Thoracic aorta (tissue), 2 donors: ENCODE results near the gene TBC1D1. TPM values are rescaled to one million over a fixed set of nuclear protein-coding genes. Genes with fewer than 3 reads are reported as not detected.

ENCODE experiments used
- ATAC-seq: fragments of 150-250 bp; one replicate; pipeline ENCODE4 v1.8.0; 2017; ENCODE audit warnings: low read depth; ENCODE audit not compliant: insufficient number of reproducible peaks, low FRiP score
- DNase-seq: peaks from one replicate; pipeline ENCODE4 v3.0.0-alpha.2; 2020; ENCODE audit warnings: low spot score
- H3K27ac ChIP-seq, 2 donors: fragments of 200-600 bp; sonication (generic); 1 replicate in 1 of 2; 2 replicates in 1 of 2; pipeline ENCODE4 v1.5.1; 2016; ENCODE audit warnings: mild to moderate bottlenecking in 2 of 2, moderate library complexity in 2 of 2
- H3K27me3 ChIP-seq: fragments of 200-600 bp; sonication (generic); replicated peaks from 2 replicates; pipeline ENCODE4 v1.6.0; 2016; ENCODE audit warnings: mild to moderate bottlenecking; ENCODE audit not compliant: insufficient read depth
- H3K36me3 ChIP-seq: fragments of 200-600 bp; sonication (generic); one replicate; pipeline ENCODE4 v1.5.1; 2016
- H3K4me1 ChIP-seq, 2 donors: fragments of 200-600 bp; sonication (generic); 1 replicate in 1 of 2; 2 replicates in 1 of 2; pipeline versions ENCODE4 v1.5.1 to v1.6.0; 2016; ENCODE audit warnings: low read depth in 2 of 2, mild to moderate bottlenecking in 1 of 2; ENCODE audit not compliant: control insufficient read depth in 1 of 2
- H3K4me3 ChIP-seq: fragments of 200-600 bp; sonication (generic); 2 replicates; pipeline ENCODE4 v1.5.1; 2016; ENCODE audit warnings: mild to moderate bottlenecking
- H3K9me3 ChIP-seq: fragments of 200-600 bp; sonication (generic); 2 replicates; pipeline ENCODE4 v1.5.1; 2016
- CTCF ChIP-seq: fragments of 200-600 bp; sonication (generic); IDR thresholded peaks from one replicate; pipeline ENCODE4 v1.5.1; 2019; ENCODE audit warnings: antibody characterized with exemption
- total RNA-seq, 2 donors: library from RNA; depleted of rRNA; stranded (reverse); fragments of >200 nt; gene quantifications; one replicate each; pipeline versions ENCODE4 v1.1.0 to v1.2.3, GENCODE V29; 2016

Gene TBC1D1
- total RNA-seq, 2 donors from 2014 or later: 152 to 206 TPM

- ATAC-seq (no peak), DNase-seq (no peak)
- Histone ChIP-seq H3K27me3 (no peaks in the 10 kb centered on the region), H3K9me3 (no peaks in the 10 kb centered on the region), H3K27ac (no peak overlapping the region), H3K4me1 (peaks cover 21 to 44% of the 10 kb centered on the region in 2 donors), H3K4me3 (no peak overlapping the region), H3K36me3 (peaks cover 18% of the 10 kb centered on the region)
- no peak for TF ChIP-seq CTCF
Measured at GRCh38 chr4:38102957-38103588, 212.2 kb downstream of the TBC1D1 start.

- DNase-seq: no peak
- H3K9me3 ChIP-seq: no peaks in the 10 kb centered on the region
- peaks cover 4 to 20% of the 10 kb centered on the region in 2 donors for H3K4me1 ChIP-seq
- no peak for ATAC-seq
- H3K4me3 ChIP-seq: no peak overlapping the region
- no peaks in the 10 kb centered on the region for H3K27me3 ChIP-seq
- H3K27ac ChIP-seq: no peak overlapping the region
- TF ChIP-seq CTCF: no peak
- peaks cover 23% of the 10 kb centered on the region for H3K36me3 ChIP-seq
Measured at GRCh38 chr4:38105475-38106220, 214.8 kb downstream of the TBC1D1 start.

GRCh38 chr4:38106311-38106710 is 215.4 kb downstream of the TBC1D1 start:
- ATAC-seq (no peak), DNase-seq (no peak)
- no peak overlapping the region for H3K27ac ChIP-seq
- H3K27me3 ChIP-seq: no peaks in the 10 kb centered on the region
- no peak overlapping the region for H3K4me3 ChIP-seq
- no peaks in the 10 kb centered on the region for H3K9me3 ChIP-seq
- peaks cover 23% of the 10 kb centered on the region for H3K36me3 ChIP-seq
- H3K4me1 ChIP-seq: peaks cover 4 to 15% of the 10 kb centered on the region in 2 donors
- TF ChIP-seq CTCF: no peak

GRCh38 chr4:38106886-38107514 is 216.1 kb downstream of the TBC1D1 start:
- H3K36me3 ChIP-seq: peaks cover 23% of the 10 kb centered on the region
- ATAC-seq: no peak
- no peak overlapping the region for H3K4me3 ChIP-seq
- H3K9me3 ChIP-seq: no peaks in the 10 kb centered on the region
- TF ChIP-seq CTCF: no peak
- DNase-seq: no peak
- H3K4me1 ChIP-seq: peaks cover 4 to 15% of the 10 kb centered on the region in 2 donors
- H3K27ac ChIP-seq: no peak overlapping the region
- H3K27me3 ChIP-seq: no peaks in the 10 kb centered on the region

GRCh38 chr4:38107818-38108217 is 216.9 kb downstream of the TBC1D1 start:
- no peak for TF ChIP-seq CTCF
- ATAC-seq: no peak
- Histone ChIP-seq H3K27ac (no peak overlapping the region), H3K4me1 (peaks cover 4 to 15% of the 10 kb centered on the region in 2 donors), H3K9me3 (no peaks in the 10 kb centered on the region), H3K27me3 (no peaks in the 10 kb centered on the region), H3K4me3 (no peak overlapping the region), H3K36me3 (peaks cover 23% of the 10 kb centered on the region)
- DNase-seq: no peak
